ENCODE results near the gene AJAP1. TPM values are rescaled to one million over a fixed set of nuclear protein-coding genes. Genes with fewer than 3 reads are reported as not detected.

Gene AJAP1
- total and polyA plus RNA-seq, 10 of the 15 experiments (the other 5 are each of a cell fraction or from before 2014, with no cell fraction given), result not detected

DNA sequence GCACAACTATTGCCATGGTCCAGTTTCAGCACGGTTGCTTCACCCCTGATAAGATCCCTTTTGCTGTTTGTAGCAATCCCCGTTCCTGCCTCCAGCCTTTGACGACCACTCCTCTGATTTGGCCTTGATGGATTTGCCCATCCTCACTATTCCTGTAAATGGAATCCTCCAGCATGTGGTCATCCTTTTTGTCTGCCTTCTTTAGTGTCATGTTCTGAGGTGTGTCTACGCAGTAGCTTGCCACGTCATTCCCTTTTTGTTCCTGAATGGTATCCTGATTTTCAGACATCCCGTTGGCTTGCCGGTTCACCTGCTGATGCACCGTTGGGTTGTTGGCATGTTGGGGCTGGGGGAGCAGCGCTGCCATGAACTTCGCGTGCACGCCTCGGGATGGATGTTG lies 7.8 kb downstream of the AJAP1 start:
- in situ Hi-C loops (cut with MboI), result no loop called here
- H3K9ac ChIP-seq (ENCODE audit: control insufficient read depth, insufficient read depth, low read length), result no peak overlapping the region
- H3K79me2 ChIP-seq (ENCODE audit: control insufficient read depth, insufficient read depth, low read length), result no peaks in the 10 kb centered on the region
- 53% methylated on average over 13 of the region's 13 CpGs for WGBS (ENCODE audit: insufficient coverage, insufficient replicate concordance, low lambda C conversion rate, missing lambda C conversion rate)
- RAD21 ChIA-PET (ENCODE audit: unreplicated experiment), result no interaction called here
- H4K20me1 ChIP-seq (ENCODE audit: control insufficient read depth, insufficient read depth), result no peaks in the 10 kb centered on the region
- ATAC-seq (no peak), DNase-seq (ENCODE audit: low read depth, low spot score) (no peak), FAIRE-seq (no peak)
- POLR2A ChIA-PET, result no interaction called here
- no peak overlapping the region for H3K27ac ChIP-seq (ENCODE audit: control insufficient read depth, insufficient read depth)
- SMC1A ChIA-PET (ENCODE audit: uncharacterized antibody, unreplicated experiment), result no interaction called here
- H2AFZ ChIP-seq (ENCODE audit: control insufficient read depth, low read depth, low read length), result no peak overlapping the region
- BruUV-seq (replicated peaks), result no TSS peak
- no peaks in the 10 kb centered on the region for H3K4me1 ChIP-seq (ENCODE audit: control insufficient read depth, insufficient read depth, low read length)
- no peak overlapping the region for H3K4me3 ChIP-seq
- CTCF ChIA-PET, result no interaction called here
- no peak overlapping the region for H3K4me2 ChIP-seq (ENCODE audit: control insufficient read depth, insufficient read depth)
- no peaks in the 10 kb centered on the region for H3K9me3 ChIP-seq (replicated peaks; ENCODE audit: control insufficient read depth, insufficient read depth, low read length)
- H3K27me3 ChIP-seq (replicated peaks in 1 of 2; ENCODE audit: control insufficient read depth in 2 of 2, insufficient read depth in 2 of 2, low read length in 1 of 2), result no peaks in the 10 kb centered on the region; a peak in 2 of 4 replicates
- H3K36me3 ChIP-seq (ENCODE audit: control insufficient read depth in 2 of 2, insufficient read depth in 2 of 2, low read length in 1 of 2), result no peaks in the 10 kb centered on the region
- intact Hi-C loops (cut with micrococcal nuclease; ENCODE audit: unreplicated experiment), result no loop called here
- TF ChIP-seq MXI1 (IDR thresholded peaks at IDR 0.05; ENCODE audit: low read depth, low read length) (no peak), SUPT20H (IDR thresholded peaks at IDR 0.05; ENCODE audit: borderline replicate concordance, control insufficient read depth, low read depth, low read length) (no peak), RAD21 (IDR thresholded peaks at IDR 0.05; ENCODE audit: insufficient read depth, low read depth, low read length) (no peak), IKZF2 (IDR thresholded peaks at IDR 0.05) (no peak), RCOR1 (conservative IDR thresholded peaks at IDR 0.05; ENCODE audit: low read depth, low read length) (no peak), NR2C2 (IDR thresholded peaks at IDR 0.05; ENCODE audit: borderline replicate concordance, control insufficient read depth, insufficient read length, low read depth) (no peak)
- TF ChIP-seq, protein P1, sequence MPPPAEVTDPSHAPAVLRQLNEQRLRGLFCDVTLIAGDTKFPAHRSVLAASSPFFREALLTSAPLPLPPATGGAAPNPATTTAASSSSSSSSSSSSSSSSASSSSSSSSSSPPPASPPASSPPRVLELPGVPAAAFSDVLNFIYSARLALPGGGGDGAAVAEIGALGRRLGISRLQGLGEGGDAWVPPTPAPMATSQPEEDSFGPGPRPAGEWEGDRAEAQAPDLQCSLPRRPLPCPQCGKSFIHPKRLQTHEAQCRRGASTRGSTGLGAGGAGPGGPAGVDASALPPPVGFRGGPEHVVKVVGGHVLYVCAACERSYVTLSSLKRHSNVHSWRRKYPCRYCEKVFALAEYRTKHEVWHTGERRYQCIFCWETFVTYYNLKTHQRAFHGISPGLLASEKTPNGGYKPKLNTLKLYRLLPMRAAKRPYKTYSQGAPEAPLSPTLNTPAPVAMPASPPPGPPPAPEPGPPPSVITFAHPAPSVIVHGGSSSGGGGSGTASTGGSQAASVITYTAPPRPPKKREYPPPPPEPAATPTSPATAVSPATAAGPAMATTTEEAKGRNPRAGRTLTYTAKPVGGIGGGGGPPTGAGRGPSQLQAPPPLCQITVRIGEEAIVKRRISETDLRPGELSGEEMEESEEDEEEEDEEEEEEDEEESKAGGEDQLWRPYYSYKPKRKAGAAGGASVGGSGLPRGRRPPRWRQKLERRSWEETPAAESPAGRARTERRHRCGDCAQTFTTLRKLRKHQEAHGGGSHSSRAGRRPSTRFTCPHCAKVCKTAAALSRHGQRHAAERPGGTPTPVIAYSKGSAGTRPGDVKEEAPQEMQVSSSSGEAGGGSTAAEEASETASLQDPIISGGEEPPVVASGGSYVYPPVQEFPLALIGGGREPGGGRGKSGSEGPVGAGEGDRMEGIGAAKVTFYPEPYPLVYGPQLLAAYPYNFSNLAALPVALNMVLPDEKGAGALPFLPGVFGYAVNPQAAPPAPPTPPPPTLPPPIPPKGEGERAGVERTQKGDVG (CRISPR knock-in tag; IDR thresholded peaks at IDR 0.05), result no peak
- TF ChIP-seq, protein P2, sequence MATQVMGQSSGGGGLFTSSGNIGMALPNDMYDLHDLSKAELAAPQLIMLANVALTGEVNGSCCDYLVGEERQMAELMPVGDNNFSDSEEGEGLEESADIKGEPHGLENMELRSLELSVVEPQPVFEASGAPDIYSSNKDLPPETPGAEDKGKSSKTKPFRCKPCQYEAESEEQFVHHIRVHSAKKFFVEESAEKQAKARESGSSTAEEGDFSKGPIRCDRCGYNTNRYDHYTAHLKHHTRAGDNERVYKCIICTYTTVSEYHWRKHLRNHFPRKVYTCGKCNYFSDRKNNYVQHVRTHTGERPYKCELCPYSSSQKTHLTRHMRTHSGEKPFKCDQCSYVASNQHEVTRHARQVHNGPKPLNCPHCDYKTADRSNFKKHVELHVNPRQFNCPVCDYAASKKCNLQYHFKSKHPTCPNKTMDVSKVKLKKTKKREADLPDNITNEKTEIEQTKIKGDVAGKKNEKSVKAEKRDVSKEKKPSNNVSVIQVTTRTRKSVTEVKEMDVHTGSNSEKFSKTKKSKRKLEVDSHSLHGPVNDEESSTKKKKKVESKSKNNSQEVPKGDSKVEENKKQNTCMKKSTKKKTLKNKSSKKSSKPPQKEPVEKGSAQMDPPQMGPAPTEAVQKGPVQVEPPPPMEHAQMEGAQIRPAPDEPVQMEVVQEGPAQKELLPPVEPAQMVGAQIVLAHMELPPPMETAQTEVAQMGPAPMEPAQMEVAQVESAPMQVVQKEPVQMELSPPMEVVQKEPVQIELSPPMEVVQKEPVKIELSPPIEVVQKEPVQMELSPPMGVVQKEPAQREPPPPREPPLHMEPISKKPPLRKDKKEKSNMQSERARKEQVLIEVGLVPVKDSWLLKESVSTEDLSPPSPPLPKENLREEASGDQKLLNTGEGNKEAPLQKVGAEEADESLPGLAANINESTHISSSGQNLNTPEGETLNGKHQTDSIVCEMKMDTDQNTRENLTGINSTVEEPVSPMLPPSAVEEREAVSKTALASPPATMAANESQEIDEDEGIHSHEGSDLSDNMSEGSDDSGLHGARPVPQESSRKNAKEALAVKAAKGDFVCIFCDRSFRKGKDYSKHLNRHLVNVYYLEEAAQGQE (IDR thresholded peaks at IDR 0.05; ENCODE audit: low read depth, low read length), result no peak
- TF ChIP-seq, protein P3, sequence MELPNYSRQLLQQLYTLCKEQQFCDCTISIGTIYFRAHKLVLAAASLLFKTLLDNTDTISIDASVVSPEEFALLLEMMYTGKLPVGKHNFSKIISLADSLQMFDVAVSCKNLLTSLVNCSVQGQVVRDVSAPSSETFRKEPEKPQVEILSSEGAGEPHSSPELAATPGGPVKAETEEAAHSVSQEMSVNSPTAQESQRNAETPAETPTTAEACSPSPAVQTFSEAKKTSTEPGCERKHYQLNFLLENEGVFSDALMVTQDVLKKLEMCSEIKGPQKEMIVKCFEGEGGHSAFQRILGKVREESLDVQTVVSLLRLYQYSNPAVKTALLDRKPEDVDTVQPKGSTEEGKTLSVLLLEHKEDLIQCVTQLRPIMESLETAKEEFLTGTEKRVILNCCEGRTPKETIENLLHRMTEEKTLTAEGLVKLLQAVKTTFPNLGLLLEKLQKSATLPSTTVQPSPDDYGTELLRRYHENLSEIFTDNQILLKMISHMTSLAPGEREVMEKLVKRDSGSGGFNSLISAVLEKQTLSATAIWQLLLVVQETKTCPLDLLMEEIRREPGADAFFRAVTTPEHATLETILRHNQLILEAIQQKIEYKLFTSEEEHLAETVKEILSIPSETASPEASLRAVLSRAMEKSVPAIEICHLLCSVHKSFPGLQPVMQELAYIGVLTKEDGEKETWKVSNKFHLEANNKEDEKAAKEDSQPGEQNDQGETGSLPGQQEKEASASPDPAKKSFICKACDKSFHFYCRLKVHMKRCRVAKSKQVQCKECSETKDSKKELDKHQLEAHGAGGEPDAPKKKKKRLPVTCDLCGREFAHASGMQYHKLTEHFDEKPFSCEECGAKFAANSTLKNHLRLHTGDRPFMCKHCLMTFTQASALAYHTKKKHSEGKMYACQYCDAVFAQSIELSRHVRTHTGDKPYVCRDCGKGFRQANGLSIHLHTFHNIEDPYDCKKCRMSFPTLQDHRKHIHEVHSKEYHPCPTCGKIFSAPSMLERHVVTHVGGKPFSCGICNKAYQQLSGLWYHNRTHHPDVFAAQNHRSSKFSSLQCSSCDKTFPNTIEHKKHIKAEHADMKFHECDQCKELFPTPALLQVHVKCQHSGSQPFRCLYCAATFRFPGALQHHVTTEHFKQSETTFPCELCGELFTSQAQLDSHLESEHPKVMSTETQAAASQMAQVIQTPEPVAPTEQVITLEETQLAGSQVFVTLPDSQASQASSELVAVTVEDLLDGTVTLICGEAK (IDR thresholded peaks at IDR 0.05; ENCODE audit: borderline replicate concordance), result no peak
- TF ChIP-seq, protein P4, sequence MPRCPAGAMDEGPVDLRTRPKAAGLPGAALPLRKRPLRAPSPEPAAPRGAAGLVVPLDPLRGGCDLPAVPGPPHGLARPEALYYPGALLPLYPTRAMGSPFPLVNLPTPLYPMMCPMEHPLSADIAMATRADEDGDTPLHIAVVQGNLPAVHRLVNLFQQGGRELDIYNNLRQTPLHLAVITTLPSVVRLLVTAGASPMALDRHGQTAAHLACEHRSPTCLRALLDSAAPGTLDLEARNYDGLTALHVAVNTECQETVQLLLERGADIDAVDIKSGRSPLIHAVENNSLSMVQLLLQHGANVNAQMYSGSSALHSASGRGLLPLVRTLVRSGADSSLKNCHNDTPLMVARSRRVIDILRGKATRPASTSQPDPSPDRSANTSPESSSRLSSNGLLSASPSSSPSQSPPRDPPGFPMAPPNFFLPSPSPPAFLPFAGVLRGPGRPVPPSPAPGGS (IDR thresholded peaks at IDR 0.05; ENCODE audit: borderline replicate concordance, insufficient read depth, low read depth, low read length, poor library complexity, severe bottlenecking), result no peak
- TF ChIP-seq, protein P5, sequence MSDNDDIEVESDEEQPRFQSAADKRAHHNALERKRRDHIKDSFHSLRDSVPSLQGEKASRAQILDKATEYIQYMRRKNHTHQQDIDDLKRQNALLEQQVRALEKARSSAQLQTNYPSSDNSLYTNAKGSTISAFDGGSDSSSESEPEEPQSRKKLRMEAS (IDR thresholded peaks at IDR 0.05; ENCODE audit: low read depth, low read length), result no peak
